Urinary bladder (tissue), 4 donors: ENCODE results near the gene FBL. TPM values are rescaled to one million over a fixed set of nuclear protein-coding genes. Genes with fewer than 3 reads are reported as not detected.
"Not testable (repeated sequence)": the region's sequence is repeated elsewhere in the genome, so short reads cannot be mapped to it uniquely, and the experiment has no call there.

Experiments
- DNase-seq: peaks from one replicate; pipeline ENCODE4 v3.0.0-alpha.2; 2015; ENCODE audit errors: extremely low spot score
- H3K27ac ChIP-seq: one replicate; pipeline ENCODE4 v1.5.1; 2013; ENCODE audit warnings: low read depth, mild to moderate bottlenecking, moderate library complexity
- H3K36me3 ChIP-seq: one replicate; pipeline ENCODE4 v1.6.1; 2013; ENCODE audit warnings: mild to moderate bottlenecking, moderate library complexity; ENCODE audit not compliant: insufficient read depth
- H3K4me1 ChIP-seq: one replicate; pipeline ENCODE4 v1.6.1; 2013; ENCODE audit warnings: mild to moderate bottlenecking, moderate library complexity; ENCODE audit not compliant: insufficient read depth
- H3K4me3 ChIP-seq: one replicate; pipeline ENCODE4 v1.5.1; 2013; ENCODE audit warnings: low read depth, low read length
- WGBS: extraction: QIAGEN DNeasy Blood & Tissue Kit; methylation state at CpG from one replicate; pipeline ENCODE4 v1.1.7; 2013; 5-methylcytosine and 5-hydroxymethylcytosine counted together
- polyA plus RNA-seq: library from polyadenylated mRNA; stranded (reverse); fragments of 200-250 nt; gene quantifications from one replicate; pipeline ENCODE4 v1.2.3, GENCODE V29; 2013
- total RNA-seq: library from RNA; depleted of rRNA; stranded (reverse); fragments of >200 nt; gene quantifications from one replicate; pipeline ENCODE4 v1.2.3, GENCODE V29; 2014
- donor health status: healthy with polysubstance abuse.
- donor health status: healthy.

FBL gene
- total and polyA plus RNA-seq, 2 donors = 146 to 281 TPM

GRCh38 chr19:39818626-39819097, 27.5 kb downstream of the FBL start:
- WGBS = 92% methylated on average over 4 of the region's 4 CpGs
- Histone ChIP-seq H3K4me1 (no peaks in the 10 kb centered on the region), H3K4me3 (no peak overlapping the region), H3K27ac (no peak overlapping the region), H3K36me3 (no peaks in the 10 kb centered on the region)
- no peak for DNase-seq

GRCh38 chr19:39817888-39818561, 28.2 kb downstream of the FBL start:
- no peaks in the 10 kb centered on the region for H3K36me3 ChIP-seq
- WGBS = 87% methylated on average over 12 of the region's 12 CpGs
- no peak overlapping the region for H3K4me3 ChIP-seq
- DNase-seq = no peak
- no peak overlapping the region for H3K27ac ChIP-seq
- H3K4me1 ChIP-seq = no peaks in the 10 kb centered on the region

- no peak for DNase-seq
- Histone ChIP-seq H3K36me3 (no peaks in the 10 kb centered on the region), H3K27ac (no peak overlapping the region), H3K4me1 (no peaks in the 10 kb centered on the region), H3K4me3 (no peak overlapping the region)
- WGBS = 84% methylated on average over 5 of the region's 5 CpGs
These were observed 29.7 kb downstream of the FBL start for GRCh38 chr19:39816287-39817048.

GRCh38 chr19:39814595-39814994, 31.6 kb downstream of the FBL start:
- H3K36me3 ChIP-seq = no peaks in the 10 kb centered on the region
- WGBS = 87% methylated on average over 3 of the region's 3 CpGs
- no peaks in the 10 kb centered on the region for H3K4me1 ChIP-seq
- DNase-seq = no peak
- H3K4me3 ChIP-seq = no peak overlapping the region
- H3K27ac ChIP-seq = no peak overlapping the region

GRCh38 chr19:39814111-39814510, 32.1 kb downstream of the FBL start:
- WGBS = 94% methylated on average over 6 of the region's 6 CpGs
- not testable (repeated sequence) for H3K4me1 ChIP-seq, DNase-seq, H3K36me3 ChIP-seq, H3K27ac ChIP-seq, H3K4me3 ChIP-seq

- no peak for DNase-seq
- 67% methylated on average over 9 of the region's 9 CpGs for WGBS
- Histone ChIP-seq H3K4me1 (no peaks in the 10 kb centered on the region), H3K4me3 (no peak overlapping the region), H3K36me3 (no peaks in the 10 kb centered on the region), H3K27ac (no peak overlapping the region)
These were observed 32.8 kb downstream of the FBL start for GRCh38 chr19:39813264-39813993.

- no peak overlapping the region for H3K4me3 ChIP-seq
- no peak for DNase-seq
- H3K4me1 ChIP-seq = no peaks in the 10 kb centered on the region
- H3K36me3 ChIP-seq = no peaks in the 10 kb centered on the region
- no peak overlapping the region for H3K27ac ChIP-seq
- WGBS = 90% methylated on average over 4 of the region's 4 CpGs
These were observed 35.1 kb downstream of the FBL start for GRCh38 chr19:39811064-39811463.

- no peak for DNase-seq
- no peaks in the 10 kb centered on the region for H3K4me1 ChIP-seq
- WGBS = 92% methylated on average over 4 of the region's 4 CpGs
- H3K36me3 ChIP-seq = no peaks in the 10 kb centered on the region
- no peak overlapping the region for H3K4me3 ChIP-seq
- H3K27ac ChIP-seq = no peak overlapping the region
These were observed 35.8 kb downstream of the FBL start for GRCh38 chr19:39810424-39810823.

GRCh38 chr19:39809368-39809767, 36.8 kb downstream of the FBL start:
- WGBS = 91% methylated on average over 4 of the region's 4 CpGs
- no peak overlapping the region for H3K27ac ChIP-seq

GRCh38 chr19:39808688-39809087, 37.5 kb downstream of the FBL start:
- H3K36me3 ChIP-seq, H3K4me3 ChIP-seq, DNase-seq, H3K27ac ChIP-seq, H3K4me1 ChIP-seq: not testable (repeated sequence)
- 92% methylated on average over 7 of the region's 7 CpGs for WGBS

More at GRCh38 chr19:39809368-39809767, 36.8 kb downstream of the FBL start:
- H3K4me1 ChIP-seq = no peaks in the 10 kb centered on the region
- H3K36me3 ChIP-seq = no peaks in the 10 kb centered on the region
- DNase-seq = no peak
- H3K4me3 ChIP-seq = no peak overlapping the region

- 79% methylated on average over 5 of the region's 5 CpGs for WGBS
- H3K4me1 ChIP-seq = no peaks in the 10 kb centered on the region
- no peak overlapping the region for H3K4me3 ChIP-seq
- no peak for DNase-seq
- H3K27ac ChIP-seq = no peak overlapping the region
- no peaks in the 10 kb centered on the region for H3K36me3 ChIP-seq
These were observed 38.3 kb downstream of the FBL start for GRCh38 chr19:39807846-39808364.

- DNase-seq = no peak
- 47% methylated on average over 5 of the region's 5 CpGs for WGBS
- no peak overlapping the region for H3K27ac ChIP-seq
- H3K4me1 ChIP-seq = no peaks in the 10 kb centered on the region
- no peaks in the 10 kb centered on the region for H3K36me3 ChIP-seq
- H3K4me3 ChIP-seq = no peak overlapping the region
These were observed 41.1 kb downstream of the FBL start for GRCh38 chr19:39805104-39805503.

GRCh38 chr19:39802958-39803357, 43.2 kb downstream of the FBL start:
- no peak overlapping the region for H3K4me3 ChIP-seq
- H3K4me1 ChIP-seq = no peaks in the 10 kb centered on the region
- WGBS = 29% methylated on average over 4 of the region's 4 CpGs
- no peak overlapping the region for H3K27ac ChIP-seq
- no peaks in the 10 kb centered on the region for H3K36me3 ChIP-seq
- DNase-seq = no peak
